Liver (tissue), 9 donors: ENCODE data around the gene AGPAT3. TPM values are rescaled to one million over a fixed set of nuclear protein-coding genes. Genes with fewer than 3 reads are reported as not detected.

Experiments used
- DNase-seq: peaks from one replicate; pipeline ENCODE4 v3.0.0-alpha.2; 2017; ENCODE audit warnings: low spot score
- H3K27ac ChIP-seq, 2 donors: one replicate each; pipeline ENCODE4 v1.7.0; 2013; ENCODE audit warnings: inconsistent platforms in 2 of 2, low read length in 2 of 2, control low read depth in 1 of 2, low read depth in 1 of 2, mild to moderate bottlenecking in 1 of 2
- H3K27me3 ChIP-seq, 4 donors: one replicate each; pipeline versions ENCODE4 v1.6.1 to v1.7.0; 2013; ENCODE audit warnings: low read length in 3 of 4, inconsistent platforms in 1 of 4, mild to moderate bottlenecking in 1 of 4, moderate library complexity in 1 of 4; ENCODE audit not compliant: control insufficient read depth in 4 of 4, insufficient read depth in 4 of 4
- H3K36me3 ChIP-seq, 4 donors: one replicate each; pipeline versions ENCODE4 v1.6.1 to v1.7.0; 2013; ENCODE audit warnings: low read length in 3 of 4, mild to moderate bottlenecking in 3 of 4, low read depth in 1 of 4, moderate library complexity in 1 of 4; ENCODE audit not compliant: control insufficient read depth in 4 of 4, insufficient read depth in 3 of 4
- H3K4me1 ChIP-seq, 4 donors: one replicate each; pipeline versions ENCODE4 v1.6.1 to v1.7.0; 2013; ENCODE audit warnings: low read length in 3 of 4, mild to moderate bottlenecking in 3 of 4, moderate library complexity in 1 of 4; ENCODE audit not compliant: control insufficient read depth in 4 of 4, insufficient read depth in 4 of 4
- H3K4me3 ChIP-seq, 3 donors: one replicate each; pipeline versions ENCODE4 v1.6.1 to v1.7.0; 2013; ENCODE audit warnings: low read length in 3 of 3, control low read depth in 1 of 3, low read depth in 1 of 3, mild to moderate bottlenecking in 1 of 3
- H3K9ac ChIP-seq, 2 donors: one replicate each; pipeline ENCODE4 v1.7.0; 2013; ENCODE audit warnings: low read length in 2 of 2, mild to moderate bottlenecking in 2 of 2, moderate library complexity in 2 of 2, control low read depth in 1 of 2, low read depth in 1 of 2
- H3K9me3 ChIP-seq, 4 donors: one replicate each; pipeline versions ENCODE4 v1.6.1 to v1.7.0; 2013; ENCODE audit warnings: low read length in 3 of 4; ENCODE audit not compliant: control insufficient read depth in 4 of 4
- EGR1 ChIP-seq, 2 donors: IDR thresholded peaks; 2 replicates each; pipeline ENCODE4 v1.6.1; 2016 to 2018; ENCODE audit warnings: antibody characterized with exemption in 2 of 2, low read depth in 2 of 2
- FOXA1 ChIP-seq: IDR thresholded peaks from 2 replicates; pipeline ENCODE4 v1.6.1; 2016; ENCODE audit warnings: antibody characterized with exemption
- FOXA2 ChIP-seq: IDR thresholded peaks from 2 replicates; pipeline ENCODE4 v1.6.1; 2016; ENCODE audit warnings: antibody characterized with exemption
- GABPA ChIP-seq, 2 donors: IDR thresholded peaks in 1 of 2; conservative IDR thresholded peaks in 1 of 2; 2 replicates each; pipeline ENCODE4 v1.6.1; 2016; ENCODE audit warnings: antibody characterized with exemption in 2 of 2, mild to moderate bottlenecking in 1 of 2, moderate library complexity in 1 of 2
- HNF4A ChIP-seq, 2 donors: conservative IDR thresholded peaks; 2 replicates each; pipeline ENCODE4 v1.6.1; 2016; ENCODE audit warnings: antibody characterized with exemption in 2 of 2, mild to moderate bottlenecking in 2 of 2
- HNF4G ChIP-seq: IDR thresholded peaks from 2 replicates; pipeline ENCODE4 v1.6.1; 2016; ENCODE audit warnings: antibody characterized with exemption
- JUND ChIP-seq, 2 donors: IDR thresholded peaks; 2 replicates each; pipeline ENCODE4 v1.6.1; 2016; ENCODE audit warnings: antibody characterized with exemption in 2 of 2
- RAD21 ChIP-seq, 2 donors: IDR thresholded peaks; 2 replicates each; pipeline ENCODE4 v1.6.1; 2016; ENCODE audit warnings: antibody characterized with exemption in 2 of 2, mild to moderate bottlenecking in 2 of 2
- REST ChIP-seq: IDR thresholded peaks from 2 replicates; pipeline ENCODE4 v1.6.1; 2016; ENCODE audit warnings: antibody characterized with exemption, mild to moderate bottlenecking
- RXRA ChIP-seq, 2 donors: IDR thresholded peaks; 2 replicates each; pipeline ENCODE4 v1.6.1; 2017 to 2018; ENCODE audit warnings: antibody characterized with exemption in 2 of 2, mild to moderate bottlenecking in 1 of 2
- SP1 ChIP-seq: IDR thresholded peaks from 2 replicates; pipeline ENCODE4 v1.6.1; 2018; ENCODE audit warnings: antibody characterized with exemption, mild to moderate bottlenecking
- YY1 ChIP-seq: IDR thresholded peaks from 2 replicates; pipeline ENCODE4 v1.6.1; 2016; ENCODE audit warnings: antibody characterized with exemption, mild to moderate bottlenecking
- WGBS: extraction: QIAGEN DNeasy Blood & Tissue Kit; methylation state at CpG from one replicate; pipeline ENCODE4 v1.1.7; 2013; 5-methylcytosine and 5-hydroxymethylcytosine counted together
- polyA plus RNA-seq, 2 donors: library from polyadenylated mRNA; stranded (reverse) in 1 of 2; unstranded in 1 of 2; fragments of 200-250 nt in 1 of 2; fragments of >200 nt in 1 of 2; fragmentation: Nextera tagmentation in 1 of 2; extraction: Ambion mirVana in 1 of 2; gene quantifications; one replicate each; pipeline versions ENCODE4 v1.2.1 to v1.2.3, GENCODE V29; 2013 to 2015
- total RNA-seq, 2 donors: library from RNA; depleted of rRNA; stranded (reverse); fragments of >200 nt; gene quantifications; one replicate each; pipeline ENCODE4 v1.2.3, GENCODE V29; 2014
- TF ChIP-seq, protein P1 (sequence below): fragments of 150-350 bp; IDR thresholded peaks from 2 replicates; pipeline ENCODE4 v1.5.1; 2017; ENCODE audit warnings: improper control_type of control experiment, low read depth, low read length; ENCODE audit not compliant: missing input control
- TF ChIP-seq, protein P2 (sequence below): IDR thresholded peaks from 2 replicates; pipeline ENCODE4 v1.6.1; 2016; ENCODE audit warnings: antibody characterized with exemption
- donor health status: healthy.
- donor health status: healthy.
- donor health status: healthy.
- donor health status: healthy.
- donor health status: healthy.

Gene AGPAT3
- total and polyA plus RNA-seq, 4 donors: 32.3 to 148 (median 59.8) TPM

- peaks cover 3 to 32% (median 24%) of the 10 kb centered on the region in 4 donors for H3K4me1 ChIP-seq
- 94% methylated on average over 5 of the region's 5 CpGs for WGBS
Observed at GRCh38 chr21:43876605-43877004, 11.6 kb downstream of the AGPAT3 start.

DNA sequence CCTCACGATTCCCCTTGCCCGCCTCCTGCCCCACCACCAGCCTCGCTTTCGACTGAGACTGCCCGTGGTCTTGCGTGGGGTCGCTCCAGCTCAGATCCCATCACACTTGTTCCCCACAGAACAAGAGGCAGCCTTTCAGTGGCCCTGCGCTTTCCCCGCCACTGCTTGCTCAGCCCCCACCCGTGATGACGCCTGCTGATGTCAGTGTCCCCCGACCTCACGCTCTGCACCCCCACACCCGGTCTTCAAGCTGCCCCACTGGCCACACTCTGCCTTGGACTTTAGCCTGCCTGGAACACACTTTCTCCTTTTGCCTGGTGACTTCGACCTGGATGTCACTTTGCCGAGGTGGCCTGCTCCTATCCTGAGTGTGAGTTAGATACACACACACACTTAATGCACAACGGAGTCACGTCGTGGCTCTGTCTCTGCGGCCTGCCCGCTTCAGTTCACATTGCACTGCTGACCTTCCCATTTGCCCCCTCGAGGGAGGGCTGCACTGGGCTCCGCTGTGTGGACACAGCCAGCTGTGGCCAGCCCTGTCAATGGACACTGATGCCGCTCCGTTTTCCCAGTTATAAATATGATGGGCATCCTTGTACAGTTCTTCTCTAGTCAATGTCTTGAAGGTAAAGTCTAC is 13.0 kb downstream of the AGPAT3 start:
- TF ChIP-seq HNF4A (conservative IDR thresholded peaks at IDR 0.05) (peak; percentile 31 to 53), RXRA (IDR thresholded peaks at IDR 0.05) (no peak)
- no peak overlapping the region for H3K4me3 ChIP-seq
- no peak for DNase-seq
- H3K27ac ChIP-seq: no peak overlapping the region
- H3K9me3 ChIP-seq: no peaks in the 10 kb centered on the region
- no peaks in the 10 kb centered on the region for H3K27me3 ChIP-seq
- WGBS: 80% methylated on average over 25 of the region's 25 CpGs
- H3K4me1 ChIP-seq: peaks cover 3 to 39% (median 29%) of the 10 kb centered on the region in 4 donors
- H3K36me3 ChIP-seq: no peaks in the 10 kb centered on the region
- H3K9ac ChIP-seq: no peak overlapping the region

More at GRCh38 chr21:43876605-43877004, 11.6 kb downstream of the AGPAT3 start:
- DNase-seq: no peak
- H3K36me3 ChIP-seq: no peaks in the 10 kb centered on the region
- TF ChIP-seq SP1 (no peak), RAD21 (IDR thresholded peaks at IDR 0.05) (no peak), JUND (IDR thresholded peaks at IDR 0.05) (no peak), HNF4A (conservative IDR thresholded peaks at IDR 0.05) (no peak), REST (no peak), HNF4G (no peak), GABPA (IDR thresholded peaks at IDR 0.05 in 1 of 2, conservative IDR thresholded peaks at IDR 0.05 in 1 of 2) (no peak), FOXA2 (no peak), EGR1 (IDR thresholded peaks at IDR 0.05; ENCODE audit: low read depth in 2 of 2) (no peak), FOXA1 (no peak), YY1 (no peak)
- TF ChIP-seq, protein P1, sequence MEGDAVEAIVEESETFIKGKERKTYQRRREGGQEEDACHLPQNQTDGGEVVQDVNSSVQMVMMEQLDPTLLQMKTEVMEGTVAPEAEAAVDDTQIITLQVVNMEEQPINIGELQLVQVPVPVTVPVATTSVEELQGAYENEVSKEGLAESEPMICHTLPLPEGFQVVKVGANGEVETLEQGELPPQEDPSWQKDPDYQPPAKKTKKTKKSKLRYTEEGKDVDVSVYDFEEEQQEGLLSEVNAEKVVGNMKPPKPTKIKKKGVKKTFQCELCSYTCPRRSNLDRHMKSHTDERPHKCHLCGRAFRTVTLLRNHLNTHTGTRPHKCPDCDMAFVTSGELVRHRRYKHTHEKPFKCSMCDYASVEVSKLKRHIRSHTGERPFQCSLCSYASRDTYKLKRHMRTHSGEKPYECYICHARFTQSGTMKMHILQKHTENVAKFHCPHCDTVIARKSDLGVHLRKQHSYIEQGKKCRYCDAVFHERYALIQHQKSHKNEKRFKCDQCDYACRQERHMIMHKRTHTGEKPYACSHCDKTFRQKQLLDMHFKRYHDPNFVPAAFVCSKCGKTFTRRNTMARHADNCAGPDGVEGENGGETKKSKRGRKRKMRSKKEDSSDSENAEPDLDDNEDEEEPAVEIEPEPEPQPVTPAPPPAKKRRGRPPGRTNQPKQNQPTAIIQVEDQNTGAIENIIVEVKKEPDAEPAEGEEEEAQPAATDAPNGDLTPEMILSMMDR: no peak
- TF ChIP-seq, protein P2, sequence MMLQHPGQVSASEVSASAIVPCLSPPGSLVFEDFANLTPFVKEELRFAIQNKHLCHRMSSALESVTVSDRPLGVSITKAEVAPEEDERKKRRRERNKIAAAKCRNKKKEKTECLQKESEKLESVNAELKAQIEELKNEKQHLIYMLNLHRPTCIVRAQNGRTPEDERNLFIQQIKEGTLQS: no peak
- H3K9me3 ChIP-seq: no peaks in the 10 kb centered on the region
- no peak overlapping the region for H3K9ac ChIP-seq
- no peaks in the 10 kb centered on the region for H3K27me3 ChIP-seq
- H3K27ac ChIP-seq: no peak overlapping the region
- H3K4me3 ChIP-seq: no peak overlapping the region
